ENCODE data around the gene PLEKHB2.

DNA sequence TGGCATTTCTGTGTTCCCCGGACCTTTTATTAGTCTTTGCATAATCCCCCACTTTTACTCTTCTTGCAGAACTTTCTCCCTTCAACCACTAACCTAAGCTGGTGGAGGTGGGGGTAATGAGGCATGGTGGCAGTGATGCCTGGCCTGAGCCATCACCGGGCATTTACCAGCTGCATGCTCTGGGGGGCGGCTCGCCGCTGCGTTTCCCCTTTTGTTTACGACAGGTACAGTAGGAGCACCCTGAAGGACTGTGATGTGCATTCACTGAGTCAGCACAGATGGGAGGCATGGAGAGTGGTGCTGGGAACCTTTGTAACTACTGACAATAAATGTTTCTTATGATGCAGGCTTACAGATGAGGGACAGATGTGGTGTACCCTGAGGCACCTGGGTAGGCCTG, 46.9 kb downstream of the PLEKHB2 start:
- TF ChIP-seq CTCF (IDR thresholded peaks at IDR 0.05) (no peak), SIN3A (IDR thresholded peaks at IDR 0.05; ENCODE audit: borderline replicate concordance, insufficient read depth, low read depth, low read length) (no peak), POLR2AphosphoS5 (IDR thresholded peaks at IDR 0.05; ENCODE audit: low read depth, low read length) (no peak)
- TF ChIP-seq, protein P1, sequence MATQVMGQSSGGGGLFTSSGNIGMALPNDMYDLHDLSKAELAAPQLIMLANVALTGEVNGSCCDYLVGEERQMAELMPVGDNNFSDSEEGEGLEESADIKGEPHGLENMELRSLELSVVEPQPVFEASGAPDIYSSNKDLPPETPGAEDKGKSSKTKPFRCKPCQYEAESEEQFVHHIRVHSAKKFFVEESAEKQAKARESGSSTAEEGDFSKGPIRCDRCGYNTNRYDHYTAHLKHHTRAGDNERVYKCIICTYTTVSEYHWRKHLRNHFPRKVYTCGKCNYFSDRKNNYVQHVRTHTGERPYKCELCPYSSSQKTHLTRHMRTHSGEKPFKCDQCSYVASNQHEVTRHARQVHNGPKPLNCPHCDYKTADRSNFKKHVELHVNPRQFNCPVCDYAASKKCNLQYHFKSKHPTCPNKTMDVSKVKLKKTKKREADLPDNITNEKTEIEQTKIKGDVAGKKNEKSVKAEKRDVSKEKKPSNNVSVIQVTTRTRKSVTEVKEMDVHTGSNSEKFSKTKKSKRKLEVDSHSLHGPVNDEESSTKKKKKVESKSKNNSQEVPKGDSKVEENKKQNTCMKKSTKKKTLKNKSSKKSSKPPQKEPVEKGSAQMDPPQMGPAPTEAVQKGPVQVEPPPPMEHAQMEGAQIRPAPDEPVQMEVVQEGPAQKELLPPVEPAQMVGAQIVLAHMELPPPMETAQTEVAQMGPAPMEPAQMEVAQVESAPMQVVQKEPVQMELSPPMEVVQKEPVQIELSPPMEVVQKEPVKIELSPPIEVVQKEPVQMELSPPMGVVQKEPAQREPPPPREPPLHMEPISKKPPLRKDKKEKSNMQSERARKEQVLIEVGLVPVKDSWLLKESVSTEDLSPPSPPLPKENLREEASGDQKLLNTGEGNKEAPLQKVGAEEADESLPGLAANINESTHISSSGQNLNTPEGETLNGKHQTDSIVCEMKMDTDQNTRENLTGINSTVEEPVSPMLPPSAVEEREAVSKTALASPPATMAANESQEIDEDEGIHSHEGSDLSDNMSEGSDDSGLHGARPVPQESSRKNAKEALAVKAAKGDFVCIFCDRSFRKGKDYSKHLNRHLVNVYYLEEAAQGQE (IDR thresholded peaks at IDR 0.05; ENCODE audit: insufficient read depth in 1 of 2, low read depth in 2 of 2, low read length in 1 of 2) = no peak

All from Panc1 (cell line).